GDM1 (cell line): Measurements from ENCODE around the gene CNPY4.

Source experiments
- DNase-seq: peaks from one replicate; lab custom pipeline; 2025; lab: John Stamatoyannopoulos, UW

CNPY4 gene

GRCh38 chr7:100148559-100149328, 29.3 kb downstream of the CNPY4 start, which contains the start of gene LAMTOR4:
TSS of gene LAMTOR4 (plus strand) at chr7:100148918. CDS start at chr7:100148973, 55 bp downstream.
- peak; percentile 99 for DNase-seq

GRCh38 chr7:100152404-100152803, 33.0 kb downstream of the CNPY4 start:
- DNase-seq = peak; percentile 34

GRCh38 chr7:100152937-100153666, 33.7 kb downstream of the CNPY4 start:
- DNase-seq = no peak

GRCh38 chr7:100153708-100154535, 34.5 kb downstream of the CNPY4 start:
- DNase-seq = no peak

- DNase-seq = no peak
Measured at GRCh38 chr7:100154651-100155491, 35.4 kb downstream of the CNPY4 start.

- no peak for DNase-seq
Measured at GRCh38 chr7:100155553-100156317, 36.3 kb downstream of the CNPY4 start.

- no peak for DNase-seq
Measured at GRCh38 chr7:100156331-100157068, 37.1 kb downstream of the CNPY4 start.

GRCh38 chr7:100157069-100157333, 37.6 kb downstream of the CNPY4 start:
- DNase-seq = no peak

GRCh38 chr7:100157334-100158228, 38.1 kb downstream of the CNPY4 start:
- DNase-seq = no peak

GRCh38 chr7:100158229-100159098, 39.0 kb downstream of the CNPY4 start, which contains the start of gene TRAPPC14:
TSS of gene TRAPPC14 (minus strand) at chr7:100158723. CDS start at chr7:100158499, 224 bp downstream.
- peak; percentile 76 for DNase-seq

GRCh38 chr7:100159099-100159623, 39.7 kb downstream of the CNPY4 start:
- no peak for DNase-seq

GRCh38 chr7:100160067-100160466, 40.6 kb downstream of the CNPY4 start:
- no peak for DNase-seq

GRCh38 chr7:100163006-100163531, 43.6 kb downstream of the CNPY4 start:
- DNase-seq = no peak

GRCh38 chr7:100163871-100164270, 44.4 kb downstream of the CNPY4 start:
- DNase-seq = no peak

- no peak for DNase-seq
Measured at GRCh38 chr7:100166317-100166940, 47.0 kb downstream of the CNPY4 start.

GRCh38 chr7:100166970-100167911, 47.8 kb downstream of the CNPY4 start:
- DNase-seq = no peak
